H9 (cell line): ENCODE measurements around the gene P2RY14. TPM values are rescaled to one million over a fixed set of nuclear protein-coding genes. Genes with fewer than 3 reads are reported as not detected.

ENCODE experiments used
- DNase-seq: peaks from one replicate; pipeline ENCODE4 v3.0.0-alpha.2; 2017
- H2AFZ ChIP-seq: one replicate; pipeline ENCODE4 v1.6.1; 2013; ENCODE audit warnings: mild to moderate bottlenecking, low read length, control low read depth, moderate library complexity
- H2AK5ac ChIP-seq: 2 replicates; pipeline ENCODE4 v1.6.1; 2013; ENCODE audit warnings: low read length, control low read depth, mixed read lengths; ENCODE audit not compliant: insufficient read length
- H2BK120ac ChIP-seq: one replicate; pipeline ENCODE4 v1.6.1; 2013; ENCODE audit warnings: low read depth, mild to moderate bottlenecking, low read length, control low read depth, inconsistent platforms; ENCODE audit not compliant: poor library complexity, severe bottlenecking
- H2BK12ac ChIP-seq: 2 replicates; pipeline ENCODE4 v1.6.1; 2013; ENCODE audit warnings: low read length, control low read depth, mixed read lengths, low read depth; ENCODE audit not compliant: insufficient read length
- H2BK15ac ChIP-seq: 2 replicates; pipeline ENCODE4 v1.6.1; 2013; ENCODE audit warnings: low read depth, low read length, control low read depth
- H2BK20ac ChIP-seq: one replicate; pipeline ENCODE4 v1.6.1; 2013; ENCODE audit warnings: low read depth, mild to moderate bottlenecking, low read length, control low read depth, inconsistent platforms; ENCODE audit not compliant: poor library complexity, severe bottlenecking
- H2BK5ac ChIP-seq: 2 replicates; pipeline ENCODE4 v1.6.1; 2013; ENCODE audit warnings: low read length, control low read depth, mixed read lengths; ENCODE audit not compliant: insufficient read length
- H3K14ac ChIP-seq: 2 replicates; pipeline ENCODE4 v1.6.1; 2013; ENCODE audit warnings: low read length, control low read depth; ENCODE audit not compliant: insufficient read depth
- H3K18ac ChIP-seq: 2 replicates; pipeline ENCODE4 v1.6.1; 2013; ENCODE audit warnings: low read depth, mild to moderate bottlenecking, mixed read lengths, low read length, control low read depth; ENCODE audit not compliant: insufficient read length
- H3K23ac ChIP-seq: 2 replicates; pipeline ENCODE4 v1.6.1; 2013; ENCODE audit warnings: low read length, control low read depth, mixed read lengths, low read depth; ENCODE audit not compliant: insufficient read length
- H3K23me2 ChIP-seq: 2 replicates; pipeline ENCODE4 v1.6.1; 2013; ENCODE audit warnings: low read depth, mild to moderate bottlenecking, mixed read lengths, low read length, control low read depth; ENCODE audit not compliant: insufficient read length, poor library complexity, severe bottlenecking
- H3K27ac ChIP-seq: 2 replicates; pipeline ENCODE4 v1.5.1; 2013; ENCODE audit warnings: low read length, control low read depth, mixed read lengths, low read depth; ENCODE audit not compliant: insufficient read length
- H3K27me3 ChIP-seq: 2 replicates; pipeline ENCODE4 v1.6.1; 2013; ENCODE audit warnings: low read length, control low read depth, inconsistent platforms; ENCODE audit not compliant: insufficient read depth
- H3K4ac ChIP-seq: 2 replicates; pipeline ENCODE4 v1.6.1; 2013; ENCODE audit warnings: low read depth, mild to moderate bottlenecking, control low read depth, inconsistent platforms, low read length, moderate library complexity
- H3K4me1 ChIP-seq: 2 replicates; pipeline ENCODE4 v1.6.1; 2013; ENCODE audit warnings: low read length, control low read depth, inconsistent platforms; ENCODE audit not compliant: insufficient read depth
- H3K4me2 ChIP-seq: 2 replicates; pipeline ENCODE4 v1.6.1; 2013; ENCODE audit warnings: low read length, control low read depth, mixed read lengths; ENCODE audit not compliant: insufficient read length, insufficient read depth
- H3K56ac ChIP-seq: 2 replicates; pipeline ENCODE4 v1.6.1; 2013; ENCODE audit warnings: low read depth, mild to moderate bottlenecking, mixed read lengths, low read length, control low read depth; ENCODE audit not compliant: insufficient read length
- H3K79me1 ChIP-seq: 2 replicates; pipeline ENCODE4 v1.6.1; 2013; ENCODE audit warnings: low read depth, mild to moderate bottlenecking, moderate library complexity, low read length, control low read depth, inconsistent platforms; ENCODE audit not compliant: insufficient read depth, poor library complexity, severe bottlenecking
- H3K79me2 ChIP-seq: 2 replicates; pipeline ENCODE4 v1.6.1; 2013; ENCODE audit warnings: low read length, control low read depth, inconsistent platforms; ENCODE audit not compliant: insufficient read depth
- H3K9ac ChIP-seq: 2 replicates; pipeline ENCODE4 v1.6.1; 2013; ENCODE audit warnings: low read length, control low read depth, mixed read lengths; ENCODE audit not compliant: insufficient read length; ENCODE audit errors: extremely low read depth
- H3K9me3 ChIP-seq: one replicate; pipeline ENCODE4 v1.6.1; 2013; ENCODE audit warnings: low read depth, low read length, inconsistent platforms; ENCODE audit not compliant: control insufficient read depth
- H3T11ph ChIP-seq: one replicate; pipeline ENCODE4 v1.6.1; 2013; ENCODE audit warnings: mild to moderate bottlenecking, low read length, control low read depth, inconsistent platforms
- H4K20me1 ChIP-seq: one replicate; pipeline ENCODE4 v1.6.1; 2013; ENCODE audit not compliant: control insufficient read depth, insufficient read length, insufficient read depth
- H4K5ac ChIP-seq: 2 replicates; pipeline ENCODE4 v1.6.1; 2013; ENCODE audit warnings: low read depth, mild to moderate bottlenecking, mixed read lengths, low read length, control low read depth; ENCODE audit not compliant: insufficient read length
- H4K8ac ChIP-seq: replicated peaks from 2 replicates; pipeline ENCODE4 v1.6.1; 2013; ENCODE audit warnings: low read length, control low read depth, mixed read lengths, low read depth; ENCODE audit not compliant: insufficient read length
- H4K91ac ChIP-seq: 2 replicates; pipeline ENCODE4 v1.6.1; 2013; ENCODE audit warnings: low read depth, mild to moderate bottlenecking, moderate library complexity, mixed read lengths, low read length, control low read depth; ENCODE audit not compliant: insufficient read length
- H3K27ac Mint-ChIP-seq, 3 experiments: 2 replicates in 2 of 3; 3 replicates in 1 of 3; pipeline ENCODE4 v1.8.0; 2020 to 2021; ENCODE audit warnings: mixed read lengths in 3 of 3, mild to moderate bottlenecking in 1 of 3, moderate library complexity in 1 of 3
- H3K27me3 Mint-ChIP-seq: 2 replicates; pipeline ENCODE4 v1.8.0; 2021; ENCODE audit warnings: low read depth, mild to moderate bottlenecking, moderate library complexity, mixed read lengths
- H3K36me3 Mint-ChIP-seq, 3 experiments: 2 replicates in 2 of 3; 3 replicates in 1 of 3; pipeline ENCODE4 v1.8.0; 2020 to 2021; ENCODE audit warnings: low read depth in 3 of 3, mixed read lengths in 3 of 3; ENCODE audit not compliant: insufficient read depth in 1 of 3
- H3K4me1 Mint-ChIP-seq, 2 experiments: 2 replicates each; pipeline ENCODE4 v1.8.0; 2020; ENCODE audit warnings: mixed read lengths in 2 of 2
- H3K4me3 Mint-ChIP-seq, 2 experiments: 2 replicates in 1 of 2; 3 replicates in 1 of 2; pipeline ENCODE4 v1.8.0; 2020 to 2021; ENCODE audit warnings: mild to moderate bottlenecking in 2 of 2, mixed read lengths in 2 of 2, moderate library complexity in 1 of 2
- H3K9me3 Mint-ChIP-seq, 2 experiments: 2 replicates in 1 of 2; 3 replicates in 1 of 2; pipeline ENCODE4 v1.8.0; 2020; ENCODE audit warnings: mild to moderate bottlenecking in 2 of 2, mixed read lengths in 2 of 2, moderate library complexity in 1 of 2
- WGBS: extraction: QIAGEN DNeasy Blood & Tissue Kit; methylation state at CpG from one replicate; pipeline ENCODE4 v1.1.7; 2013; ENCODE audit warnings: missing lambda C conversion rate, low lambda C conversion rate, mixed read lengths; ENCODE audit not compliant: insufficient read length; ENCODE audit errors: extremely low coverage; 5-methylcytosine and 5-hydroxymethylcytosine counted together
- total RNA-seq: library from RNA; stranded (reverse); gene quantifications from 2 replicates; pipeline ENCODE4 v1.2.1, GENCODE V29; 2021
- TF ChIP-seq, protein P1 (sequence below): fragments of 200-600 bp; sonication (generic); conservative IDR thresholded peaks from 3 replicates; pipeline ENCODE4 v1.8.0; 2021; ENCODE audit warnings: antibody characterized with exemption, mild to moderate bottlenecking

The P2RY14 gene
- total RNA-seq, 1 experiment from 2014 or later = not detected

GRCh38 chr3:151290673-151291072 lies 12.3 kb upstream of the P2RY14 start:
- Mint-ChIP-seq H3K36me3 (no peaks in the 10 kb centered on the region), H3K4me1 (peaks cover 4 to 5% of the 10 kb centered on the region in 2 experiments), H3K9me3 (no peaks in the 10 kb centered on the region), H3K27me3 (no peaks in the 10 kb centered on the region), H3K27ac (no peak overlapping the region), H3K4me3 (no peak overlapping the region)
- no peak overlapping the region for H2BK120ac ChIP-seq
- H3K79me2 ChIP-seq = no peaks in the 10 kb centered on the region
- WGBS = no CpG with 5 or more reads among the region's 3 CpGs
- H2BK20ac ChIP-seq = no peak overlapping the region
- no peak overlapping the region for H3K18ac ChIP-seq
- DNase-seq = no peak
- H4K5ac ChIP-seq = no peak overlapping the region
- H3K56ac ChIP-seq = no peak overlapping the region
- no peak overlapping the region for H3K4me2 ChIP-seq
- no peak overlapping the region for H3K23ac ChIP-seq
- H2AFZ ChIP-seq = no peak overlapping the region
- no peak overlapping the region for H3T11ph ChIP-seq
- no peak overlapping the region for H3K9ac ChIP-seq
- H2BK5ac ChIP-seq = no peak overlapping the region
- no peak overlapping the region for H3K14ac ChIP-seq
- H4K91ac ChIP-seq = no peak overlapping the region
- no peaks in the 10 kb centered on the region for H3K79me1 ChIP-seq
- no peaks in the 10 kb centered on the region for H4K20me1 ChIP-seq
- no peak overlapping the region for H2BK15ac ChIP-seq
- H3K23me2 ChIP-seq = no peaks in the 10 kb centered on the region
- H2AK5ac ChIP-seq = no peak overlapping the region
- H3K27me3 ChIP-seq = no peaks in the 10 kb centered on the region
- H4K8ac ChIP-seq = no peak overlapping the region
- H3K4ac ChIP-seq = no peak overlapping the region
- no peaks in the 10 kb centered on the region for H3K4me1 ChIP-seq
- H2BK12ac ChIP-seq = no peak overlapping the region
- TF ChIP-seq, protein P1, sequence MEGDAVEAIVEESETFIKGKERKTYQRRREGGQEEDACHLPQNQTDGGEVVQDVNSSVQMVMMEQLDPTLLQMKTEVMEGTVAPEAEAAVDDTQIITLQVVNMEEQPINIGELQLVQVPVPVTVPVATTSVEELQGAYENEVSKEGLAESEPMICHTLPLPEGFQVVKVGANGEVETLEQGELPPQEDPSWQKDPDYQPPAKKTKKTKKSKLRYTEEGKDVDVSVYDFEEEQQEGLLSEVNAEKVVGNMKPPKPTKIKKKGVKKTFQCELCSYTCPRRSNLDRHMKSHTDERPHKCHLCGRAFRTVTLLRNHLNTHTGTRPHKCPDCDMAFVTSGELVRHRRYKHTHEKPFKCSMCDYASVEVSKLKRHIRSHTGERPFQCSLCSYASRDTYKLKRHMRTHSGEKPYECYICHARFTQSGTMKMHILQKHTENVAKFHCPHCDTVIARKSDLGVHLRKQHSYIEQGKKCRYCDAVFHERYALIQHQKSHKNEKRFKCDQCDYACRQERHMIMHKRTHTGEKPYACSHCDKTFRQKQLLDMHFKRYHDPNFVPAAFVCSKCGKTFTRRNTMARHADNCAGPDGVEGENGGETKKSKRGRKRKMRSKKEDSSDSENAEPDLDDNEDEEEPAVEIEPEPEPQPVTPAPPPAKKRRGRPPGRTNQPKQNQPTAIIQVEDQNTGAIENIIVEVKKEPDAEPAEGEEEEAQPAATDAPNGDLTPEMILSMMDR = peak; percentile 56; the same call in 2 of the 3 replicates
- no peaks in the 10 kb centered on the region for H3K9me3 ChIP-seq
- no peak overlapping the region for H3K27ac ChIP-seq
